Fibroblast of villous mesenchyme (primary cell): ENCODE results near the gene RHOA. TPM values are rescaled to one million over a fixed set of nuclear protein-coding genes. Genes with fewer than 3 reads are reported as not detected.
A peak's percentile ranks its signal among the peaks of the same experiment; 100 is the strongest.
"Not testable (repeated sequence)": the region's sequence is repeated elsewhere in the genome, so short reads cannot be mapped to it uniquely, and the experiment has no call there.

ENCODE experiments used
- DNase-seq: peaks from one replicate; pipeline ENCODE4 v3.0.0-alpha.2; 2010; ENCODE audit warnings: low read depth
- H3K4me3 ChIP-seq: 2 replicates; pipeline ENCODE4 v1.5.1; 2011; ENCODE audit warnings: low read depth, mild to moderate bottlenecking, low read length
- CTCF ChIP-seq: IDR thresholded peaks from 2 replicates; pipeline ENCODE4 v1.5.1; 2012; ENCODE audit warnings: low read depth, mild to moderate bottlenecking, low read length; ENCODE audit not compliant: insufficient read depth
- total RNA-seq: library from RNA; depleted of rRNA; stranded (reverse); fragments of >200 nt; gene quantifications from 2 replicates; pipeline ENCODE4 v1.2.3, GENCODE V29; 2012

The RHOA gene
- total RNA-seq, 1 donor = 626 TPM

- no peak overlapping the region for H3K4me3 ChIP-seq
- no peak for DNase-seq
- TF ChIP-seq CTCF = no peak
Measured at GRCh38 chr3:49341996-49342395, 69.8 kb downstream of the RHOA start.

- peak; percentile 65 for TF ChIP-seq CTCF
- peak; percentile 90 for DNase-seq
- peak within 1 kb of the TSS; percentile 89 for H3K4me3 ChIP-seq
Measured at GRCh38 chr3:49339941-49340800, 71.6 kb downstream of the RHOA start, which contains the start of gene USP4. TSS of gene USP4 (minus strand) at chr3:49340053. CDS start at chr3:49340024, 29 bp downstream.

GRCh38 chr3:49339581-49339940, 72.2 kb downstream of the RHOA start:
- peak overlapping the region; percentile 89 for H3K4me3 ChIP-seq
- TF ChIP-seq CTCF = no peak
- DNase-seq = no peak

- no peak overlapping the region for H3K4me3 ChIP-seq
- DNase-seq = no peak
- TF ChIP-seq CTCF = no peak
Measured at GRCh38 chr3:49333916-49334633, 77.7 kb downstream of the RHOA start.

- TF ChIP-seq CTCF = no peak
- no peak overlapping the region for H3K4me3 ChIP-seq
- no peak for DNase-seq
Measured at GRCh38 chr3:49333091-49333490, 78.7 kb downstream of the RHOA start.

- no peak overlapping the region for H3K4me3 ChIP-seq
- no peak for TF ChIP-seq CTCF
- no peak for DNase-seq
Measured at GRCh38 chr3:49329186-49329585, 82.6 kb downstream of the RHOA start.

- DNase-seq, H3K4me3 ChIP-seq: not testable (repeated sequence)
Measured at GRCh38 chr3:49328350-49328749, 83.4 kb downstream of the RHOA start.
